Nephron (organoid): ENCODE results near the gene PNPLA7.

ENCODE experiments used
- H3K27ac Mint-ChIP-seq, 3 experiments: 2 replicates each; pipeline ENCODE4 v1.8.0; 2020; ENCODE audit warnings: mixed read lengths in 3 of 3, mild to moderate bottlenecking in 2 of 3, moderate library complexity in 1 of 3
- H3K27me3 Mint-ChIP-seq: 2 replicates; pipeline ENCODE4 v1.8.0; 2021; ENCODE audit warnings: low read depth, mild to moderate bottlenecking, moderate library complexity, mixed read lengths
- H3K36me3 Mint-ChIP-seq: 2 replicates; pipeline ENCODE4 v1.8.0; 2020; ENCODE audit warnings: low read depth, mixed read lengths
- H3K4me1 Mint-ChIP-seq: 2 replicates; pipeline ENCODE4 v1.8.0; 2020; ENCODE audit warnings: mixed read lengths
- H3K4me3 Mint-ChIP-seq, 3 experiments: 2 replicates each; pipeline ENCODE4 v1.8.0; 2020; ENCODE audit warnings: mild to moderate bottlenecking in 3 of 3, mixed read lengths in 3 of 3, moderate library complexity in 2 of 3
- H3K9me3 Mint-ChIP-seq: 2 replicates; pipeline ENCODE4 v1.8.0; 2020; ENCODE audit warnings: mixed read lengths
- CTCF ChIP-seq, 3 experiments: fragments of 200-600 bp; sonication (generic); IDR thresholded peaks; one replicate each; pipeline ENCODE4 v1.5.0; 2021; ENCODE audit warnings: antibody characterized with exemption in 3 of 3; ENCODE audit not compliant: unreplicated experiment in 3 of 3

PNPLA7 gene

GRCh38 chr9:137590123-137590468 is 39.9 kb upstream of the PNPLA7 start:
- Mint-ChIP-seq H3K4me3 (no peak overlapping the region), H3K27me3 (no peaks in the 10 kb centered on the region), H3K4me1 (peaks cover 11% of the 10 kb centered on the region), H3K27ac (no peak overlapping the region), H3K9me3 (no peaks in the 10 kb centered on the region), H3K36me3 (peaks cover 19% of the 10 kb centered on the region)
- no peak for TF ChIP-seq CTCF (IDR thresholded peaks at IDR 0.05; ENCODE audit: unreplicated experiment in 3 of 3)

- no peaks in the 10 kb centered on the region for H3K27me3 Mint-ChIP-seq
- no peaks in the 10 kb centered on the region for H3K9me3 Mint-ChIP-seq
- no peak overlapping the region for H3K27ac Mint-ChIP-seq
Measured at GRCh38 chr9:137589441-137590122, 39.4 kb upstream of the PNPLA7 start.

GRCh38 chr9:137588891-137589290 is 38.7 kb upstream of the PNPLA7 start:
- peaks cover 11% of the 10 kb centered on the region for H3K4me1 Mint-ChIP-seq
- peak overlapping the region in 1 of 3 experiments; percentile 41 for H3K27ac Mint-ChIP-seq
- no peak for TF ChIP-seq CTCF (IDR thresholded peaks at IDR 0.05; ENCODE audit: unreplicated experiment in 3 of 3)
- peak overlapping the region; percentile 87 to 91 (median 90) for H3K4me3 Mint-ChIP-seq
- H3K36me3 Mint-ChIP-seq, result peaks cover 25% of the 10 kb centered on the region
- H3K9me3 Mint-ChIP-seq, result no peaks in the 10 kb centered on the region
- H3K27me3 Mint-ChIP-seq, result no peaks in the 10 kb centered on the region

More at GRCh38 chr9:137589441-137590122, 39.4 kb upstream of the PNPLA7 start:
- no peak for TF ChIP-seq CTCF (IDR thresholded peaks at IDR 0.05; ENCODE audit: unreplicated experiment in 3 of 3)
- peaks cover 23% of the 10 kb centered on the region for H3K36me3 Mint-ChIP-seq
- peaks cover 11% of the 10 kb centered on the region for H3K4me1 Mint-ChIP-seq
- peak overlapping the region; percentile 87 to 91 (median 90) for H3K4me3 Mint-ChIP-seq

- Mint-ChIP-seq H3K36me3 (peaks cover 30% of the 10 kb centered on the region), H3K27me3 (no peaks in the 10 kb centered on the region), H3K9me3 (no peaks in the 10 kb centered on the region), H3K4me3 (peak overlapping the region; percentile 87 to 91 (median 90)), H3K4me1 (peaks cover 11% of the 10 kb centered on the region), H3K27ac (no peak overlapping the region)
- no peak for TF ChIP-seq CTCF (IDR thresholded peaks at IDR 0.05; ENCODE audit: unreplicated experiment in 3 of 3)
Measured at GRCh38 chr9:137588311-137588710, 38.1 kb upstream of the PNPLA7 start.

GRCh38 chr9:137586854-137587253 is 36.7 kb upstream of the PNPLA7 start:
- Mint-ChIP-seq H3K27ac (no peak overlapping the region), H3K4me3 (peak overlapping the region; percentile 13 to 91 (median 67)), H3K9me3 (no peaks in the 10 kb centered on the region), H3K27me3 (no peaks in the 10 kb centered on the region), H3K36me3 (peaks cover 37% of the 10 kb centered on the region), H3K4me1 (peaks cover 6% of the 10 kb centered on the region)
- TF ChIP-seq CTCF (IDR thresholded peaks at IDR 0.05; ENCODE audit: unreplicated experiment in 3 of 3), result no peak

- Mint-ChIP-seq H3K4me1 (peaks cover 6% of the 10 kb centered on the region), H3K9me3 (no peaks in the 10 kb centered on the region), H3K4me3 (peak overlapping the region in 1 of 3 experiments; percentile 29), H3K36me3 (peaks cover 40% of the 10 kb centered on the region), H3K27me3 (no peaks in the 10 kb centered on the region), H3K27ac (peak overlapping the region in 2 of 3 experiments; percentile 26 to 46)
- TF ChIP-seq CTCF (IDR thresholded peaks at IDR 0.05; ENCODE audit: unreplicated experiment in 3 of 3), result no peak
Measured at GRCh38 chr9:137583957-137584356, 33.8 kb upstream of the PNPLA7 start.
